Nephron (organoid): ENCODE measurements around the gene HOXA7.

Experiments
- H3K27ac Mint-ChIP-seq, 3 experiments: 2 replicates each; pipeline ENCODE4 v1.8.0; 2020; ENCODE audit warnings: mixed read lengths in 3 of 3, mild to moderate bottlenecking in 2 of 3, moderate library complexity in 1 of 3
- H3K27me3 Mint-ChIP-seq: 2 replicates; pipeline ENCODE4 v1.8.0; 2021; ENCODE audit warnings: low read depth, mild to moderate bottlenecking, moderate library complexity, mixed read lengths
- H3K36me3 Mint-ChIP-seq: 2 replicates; pipeline ENCODE4 v1.8.0; 2020; ENCODE audit warnings: low read depth, mixed read lengths
- H3K4me1 Mint-ChIP-seq: 2 replicates; pipeline ENCODE4 v1.8.0; 2020; ENCODE audit warnings: mixed read lengths
- H3K4me3 Mint-ChIP-seq, 3 experiments: 2 replicates each; pipeline ENCODE4 v1.8.0; 2020; ENCODE audit warnings: mild to moderate bottlenecking in 3 of 3, mixed read lengths in 3 of 3, moderate library complexity in 2 of 3
- H3K9me3 Mint-ChIP-seq: 2 replicates; pipeline ENCODE4 v1.8.0; 2020; ENCODE audit warnings: mixed read lengths
- CTCF ChIP-seq, 3 experiments: fragments of 200-600 bp; sonication (generic); IDR thresholded peaks; one replicate each; pipeline ENCODE4 v1.5.0; 2021; ENCODE audit warnings: antibody characterized with exemption in 3 of 3; ENCODE audit not compliant: unreplicated experiment in 3 of 3

HOXA7 gene

DNA sequence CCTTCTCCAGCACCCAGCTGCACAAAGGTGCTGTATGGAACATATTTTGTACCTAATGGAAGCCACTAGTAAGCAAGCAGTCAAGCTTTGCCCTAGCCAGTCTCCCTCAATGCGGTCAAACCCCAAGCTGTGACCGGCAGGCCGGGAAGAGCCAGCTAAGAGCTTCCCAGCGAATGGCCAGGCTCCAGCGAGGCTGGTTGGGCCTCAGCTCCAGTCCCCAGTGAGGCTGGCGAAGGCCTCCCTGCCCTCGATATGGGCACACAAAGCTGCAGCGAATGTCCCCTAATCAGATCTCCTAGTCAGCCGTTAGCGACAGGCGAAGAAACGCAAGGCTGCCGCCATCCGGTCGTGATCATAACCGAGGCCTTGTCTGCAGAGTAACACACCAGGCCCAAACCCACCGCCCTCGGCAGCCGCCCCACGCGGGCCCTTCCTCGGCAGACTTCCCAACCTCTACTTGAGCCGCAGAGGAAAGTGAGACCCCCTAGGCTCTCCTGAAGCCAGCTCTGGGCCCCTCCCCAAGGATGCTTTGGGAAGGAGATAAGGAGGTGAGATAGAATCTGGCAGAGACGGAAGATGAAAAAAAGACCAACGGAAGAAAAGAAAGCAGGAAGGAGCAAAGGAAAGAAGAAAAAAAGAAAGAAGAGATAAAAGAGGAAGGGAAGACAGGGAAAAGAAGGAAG, 11.9 kb upstream of the HOXA7 start:
- Mint-ChIP-seq H3K27ac (peak overlapping the region; percentile 99 to 100 (median 99)), H3K36me3 (peaks cover 75% of the 10 kb centered on the region), H3K27me3 (peaks cover 17% of the 10 kb centered on the region), H3K9me3 (no peaks in the 10 kb centered on the region), H3K4me1 (peaks cover 28% of the 10 kb centered on the region), H3K4me3 (peak overlapping the region; percentile 92 to 95 (median 93))
- TF ChIP-seq CTCF (IDR thresholded peaks at IDR 0.05; ENCODE audit: unreplicated experiment in 3 of 3) = no peak

GRCh38 chr7:27167916-27168264, 11.4 kb upstream of the HOXA7 start:
- Mint-ChIP-seq H3K27me3 (peaks cover 17% of the 10 kb centered on the region), H3K4me3 (peak overlapping the region; percentile 92 to 95 (median 93)), H3K4me1 (peaks cover 30% of the 10 kb centered on the region), H3K27ac (peak overlapping the region; percentile 99 to 100 (median 99)), H3K9me3 (no peaks in the 10 kb centered on the region), H3K36me3 (peaks cover 80% of the 10 kb centered on the region)
- no peak for TF ChIP-seq CTCF (IDR thresholded peaks at IDR 0.05; ENCODE audit: unreplicated experiment in 3 of 3)

- Mint-ChIP-seq H3K36me3 (peaks cover 84% of the 10 kb centered on the region), H3K4me1 (peaks cover 25% of the 10 kb centered on the region), H3K4me3 (peak overlapping the region; percentile 92 to 95 (median 93)), H3K27ac (peak overlapping the region; percentile 99 to 100 (median 99)), H3K27me3 (peaks cover 9% of the 10 kb centered on the region), H3K9me3 (no peaks in the 10 kb centered on the region)
- TF ChIP-seq CTCF (IDR thresholded peaks at IDR 0.05; ENCODE audit: unreplicated experiment in 3 of 3) = no peak
Measured at GRCh38 chr7:27166531-27167505, 10.3 kb upstream of the HOXA7 start.

GRCh38 chr7:27165996-27166530, 9.6 kb upstream of the HOXA7 start:
- H3K27ac Mint-ChIP-seq = peak overlapping the region; percentile 99 to 100 (median 99)
- H3K4me3 Mint-ChIP-seq = peak overlapping the region; percentile 92 to 95 (median 93)
- TF ChIP-seq CTCF (IDR thresholded peaks at IDR 0.05; ENCODE audit: unreplicated experiment in 3 of 3) = no peak
- peaks cover 5% of the 10 kb centered on the region for H3K27me3 Mint-ChIP-seq
- H3K4me1 Mint-ChIP-seq = peaks cover 18% of the 10 kb centered on the region
- H3K36me3 Mint-ChIP-seq = peaks cover 76% of the 10 kb centered on the region
- H3K9me3 Mint-ChIP-seq = no peaks in the 10 kb centered on the region

- no peaks in the 10 kb centered on the region for H3K9me3 Mint-ChIP-seq
Measured at GRCh38 chr7:27165089-27165995, 8.9 kb upstream of the HOXA7 start, which contains the start of gene HOXA9. HOXA9 (minus strand) TSS chr7:27165537; CDS start chr7:27165457, 80 bp downstream.

More at GRCh38 chr7:27165089-27165995, 8.9 kb upstream of the HOXA7 start, which contains the start of gene HOXA9:
- H3K4me1 Mint-ChIP-seq = peaks cover 12% of the 10 kb centered on the region
- peak within 1 kb of the TSS; percentile 92 to 95 (median 93) for H3K4me3 Mint-ChIP-seq
- H3K27ac Mint-ChIP-seq = peak within 1 kb of the TSS; percentile 99 to 100 (median 99)
- no peak for TF ChIP-seq CTCF (IDR thresholded peaks at IDR 0.05; ENCODE audit: unreplicated experiment in 3 of 3)
- peaks cover 5% of the 10 kb centered on the region for H3K27me3 Mint-ChIP-seq
- H3K36me3 Mint-ChIP-seq = peaks cover 69% of the 10 kb centered on the region
